Measurements from ENCODE around the gene SEMA4D.

Gene SEMA4D

GRCh38 chr9:89446261-89446960, 51.5 kb downstream of the SEMA4D start:
- peaks cover 67% of the 10 kb centered on the region for H3K4me1 Mint-ChIP-seq
- no peak for DNase-seq
- H3K36me3 Mint-ChIP-seq (ENCODE audit: low read depth), result peaks cover 16% of the 10 kb centered on the region
- no peak for TF ChIP-seq CTCF (IDR thresholded peaks at IDR 0.05)
- H3K27me3 Mint-ChIP-seq (ENCODE audit: low read depth, poor library complexity), result no peaks in the 10 kb centered on the region
- H3K27ac Mint-ChIP-seq, result peak overlapping the region; percentile 21
- no peak overlapping the region for H3K4me3 Mint-ChIP-seq
- H3K9me3 Mint-ChIP-seq, result no peaks in the 10 kb centered on the region

GRCh38 chr9:89445801-89446251, 52.1 kb downstream of the SEMA4D start:
- Mint-ChIP-seq H3K4me1 (peaks cover 72% of the 10 kb centered on the region), H3K36me3 (ENCODE audit: low read depth) (peaks cover 10% of the 10 kb centered on the region), H3K4me3 (no peak overlapping the region), H3K9me3 (no peaks in the 10 kb centered on the region), H3K27ac (peak overlapping the region; percentile 21), H3K27me3 (ENCODE audit: low read depth, poor library complexity) (no peaks in the 10 kb centered on the region)
- no peak for TF ChIP-seq CTCF (IDR thresholded peaks at IDR 0.05)
- no peak for DNase-seq

- H3K27me3 Mint-ChIP-seq (ENCODE audit: low read depth, poor library complexity), result no peaks in the 10 kb centered on the region
Observed at GRCh38 chr9:89444925-89445765, 52.8 kb downstream of the SEMA4D start.

GRCh38 chr9:89444274-89444673, 53.6 kb downstream of the SEMA4D start:
- Mint-ChIP-seq H3K27ac (no peak overlapping the region), H3K27me3 (ENCODE audit: low read depth, poor library complexity) (no peaks in the 10 kb centered on the region)

More at GRCh38 chr9:89444925-89445765, 52.8 kb downstream of the SEMA4D start:
- Mint-ChIP-seq H3K9me3 (no peaks in the 10 kb centered on the region), H3K27ac (no peak overlapping the region), H3K4me1 (peaks cover 79% of the 10 kb centered on the region), H3K4me3 (no peak overlapping the region), H3K36me3 (ENCODE audit: low read depth) (peaks cover 10% of the 10 kb centered on the region)
- DNase-seq, result no peak
- TF ChIP-seq CTCF (IDR thresholded peaks at IDR 0.05), result no peak

GRCh38 chr9:89442981-89443814, 54.7 kb downstream of the SEMA4D start:
- H3K4me3 Mint-ChIP-seq, result no peak overlapping the region
- no peak for TF ChIP-seq CTCF (IDR thresholded peaks at IDR 0.05)
- no peak for DNase-seq
- no peaks in the 10 kb centered on the region for H3K36me3 Mint-ChIP-seq (ENCODE audit: low read depth)
- H3K4me1 Mint-ChIP-seq, result peaks cover 76% of the 10 kb centered on the region
- no peaks in the 10 kb centered on the region for H3K9me3 Mint-ChIP-seq
- H3K27ac Mint-ChIP-seq, result no peak overlapping the region
- no peaks in the 10 kb centered on the region for H3K27me3 Mint-ChIP-seq (ENCODE audit: low read depth, poor library complexity)

More at GRCh38 chr9:89444274-89444673, 53.6 kb downstream of the SEMA4D start:
- TF ChIP-seq CTCF (IDR thresholded peaks at IDR 0.05), result no peak
- Mint-ChIP-seq H3K4me1 (peaks cover 85% of the 10 kb centered on the region), H3K4me3 (no peak overlapping the region), H3K9me3 (no peaks in the 10 kb centered on the region), H3K36me3 (ENCODE audit: low read depth) (peaks cover 2% of the 10 kb centered on the region)
- DNase-seq, result no peak

Measured in nephron progenitor cell (in vitro differentiated cells).